Liver (tissue), 9 donors: ENCODE measurements around the gene PSMD1. TPM values are rescaled to one million over a fixed set of nuclear protein-coding genes. Genes with fewer than 3 reads are reported as not detected.

Source experiments
- DNase-seq: peaks from one replicate; pipeline ENCODE4 v3.0.0-alpha.2; 2017; ENCODE audit warnings: low spot score
- H3K27ac ChIP-seq, 2 donors: one replicate each; pipeline ENCODE4 v1.7.0; 2013; ENCODE audit warnings: inconsistent platforms in 2 of 2, low read length in 2 of 2, control low read depth in 1 of 2, low read depth in 1 of 2, mild to moderate bottlenecking in 1 of 2
- H3K27me3 ChIP-seq, 4 donors: one replicate each; pipeline versions ENCODE4 v1.6.1 to v1.7.0; 2013; ENCODE audit warnings: low read length in 3 of 4, inconsistent platforms in 1 of 4, mild to moderate bottlenecking in 1 of 4, moderate library complexity in 1 of 4; ENCODE audit not compliant: control insufficient read depth in 4 of 4, insufficient read depth in 4 of 4
- H3K36me3 ChIP-seq, 4 donors: one replicate each; pipeline versions ENCODE4 v1.6.1 to v1.7.0; 2013; ENCODE audit warnings: low read length in 3 of 4, mild to moderate bottlenecking in 3 of 4, low read depth in 1 of 4, moderate library complexity in 1 of 4; ENCODE audit not compliant: control insufficient read depth in 4 of 4, insufficient read depth in 3 of 4
- H3K4me1 ChIP-seq, 4 donors: one replicate each; pipeline versions ENCODE4 v1.6.1 to v1.7.0; 2013; ENCODE audit warnings: low read length in 3 of 4, mild to moderate bottlenecking in 3 of 4, moderate library complexity in 1 of 4; ENCODE audit not compliant: control insufficient read depth in 4 of 4, insufficient read depth in 4 of 4
- H3K4me3 ChIP-seq, 3 donors: one replicate each; pipeline versions ENCODE4 v1.6.1 to v1.7.0; 2013; ENCODE audit warnings: low read length in 3 of 3, control low read depth in 1 of 3, low read depth in 1 of 3, mild to moderate bottlenecking in 1 of 3
- H3K9ac ChIP-seq, 2 donors: one replicate each; pipeline ENCODE4 v1.7.0; 2013; ENCODE audit warnings: low read length in 2 of 2, mild to moderate bottlenecking in 2 of 2, moderate library complexity in 2 of 2, control low read depth in 1 of 2, low read depth in 1 of 2
- H3K9me3 ChIP-seq, 4 donors: one replicate each; pipeline versions ENCODE4 v1.6.1 to v1.7.0; 2013; ENCODE audit warnings: low read length in 3 of 4; ENCODE audit not compliant: control insufficient read depth in 4 of 4
- EGR1 ChIP-seq, 2 donors: IDR thresholded peaks; 2 replicates each; pipeline ENCODE4 v1.6.1; 2016 to 2018; ENCODE audit warnings: antibody characterized with exemption in 2 of 2, low read depth in 2 of 2
- FOXA1 ChIP-seq: IDR thresholded peaks from 2 replicates; pipeline ENCODE4 v1.6.1; 2016; ENCODE audit warnings: antibody characterized with exemption
- FOXA2 ChIP-seq: IDR thresholded peaks from 2 replicates; pipeline ENCODE4 v1.6.1; 2016; ENCODE audit warnings: antibody characterized with exemption
- GABPA ChIP-seq, 2 donors: IDR thresholded peaks in 1 of 2; conservative IDR thresholded peaks in 1 of 2; 2 replicates each; pipeline ENCODE4 v1.6.1; 2016; ENCODE audit warnings: antibody characterized with exemption in 2 of 2, mild to moderate bottlenecking in 1 of 2, moderate library complexity in 1 of 2
- HNF4A ChIP-seq, 2 donors: conservative IDR thresholded peaks; 2 replicates each; pipeline ENCODE4 v1.6.1; 2016; ENCODE audit warnings: antibody characterized with exemption in 2 of 2, mild to moderate bottlenecking in 2 of 2
- HNF4G ChIP-seq: IDR thresholded peaks from 2 replicates; pipeline ENCODE4 v1.6.1; 2016; ENCODE audit warnings: antibody characterized with exemption
- JUND ChIP-seq, 2 donors: IDR thresholded peaks; 2 replicates each; pipeline ENCODE4 v1.6.1; 2016; ENCODE audit warnings: antibody characterized with exemption in 2 of 2
- NR2F2 ChIP-seq: IDR thresholded peaks from 2 replicates; pipeline ENCODE4 v1.6.1; 2016; ENCODE audit warnings: antibody characterized with exemption
- RAD21 ChIP-seq, 2 donors: IDR thresholded peaks; 2 replicates each; pipeline ENCODE4 v1.6.1; 2016; ENCODE audit warnings: antibody characterized with exemption in 2 of 2, mild to moderate bottlenecking in 2 of 2
- RXRA ChIP-seq, 2 donors: IDR thresholded peaks; 2 replicates each; pipeline ENCODE4 v1.6.1; 2017 to 2018; ENCODE audit warnings: antibody characterized with exemption in 2 of 2, mild to moderate bottlenecking in 1 of 2
- SP1 ChIP-seq: IDR thresholded peaks from 2 replicates; pipeline ENCODE4 v1.6.1; 2018; ENCODE audit warnings: antibody characterized with exemption, mild to moderate bottlenecking
- TAF1 ChIP-seq: conservative IDR thresholded peaks from 2 replicates; pipeline ENCODE4 v1.6.1; 2016; ENCODE audit warnings: antibody characterized with exemption, mild to moderate bottlenecking
- YY1 ChIP-seq: IDR thresholded peaks from 2 replicates; pipeline ENCODE4 v1.6.1; 2016; ENCODE audit warnings: antibody characterized with exemption, mild to moderate bottlenecking
- WGBS: extraction: QIAGEN DNeasy Blood & Tissue Kit; methylation state at CpG from one replicate; pipeline ENCODE4 v1.1.7; 2013; 5-methylcytosine and 5-hydroxymethylcytosine counted together
- polyA plus RNA-seq, 2 donors: library from polyadenylated mRNA; stranded (reverse) in 1 of 2; unstranded in 1 of 2; fragments of 200-250 nt in 1 of 2; fragments of >200 nt in 1 of 2; fragmentation: Nextera tagmentation in 1 of 2; extraction: Ambion mirVana in 1 of 2; gene quantifications; one replicate each; pipeline versions ENCODE4 v1.2.1 to v1.2.3, GENCODE V29; 2013 to 2015
- total RNA-seq, 2 donors: library from RNA; depleted of rRNA; stranded (reverse); fragments of >200 nt; gene quantifications; one replicate each; pipeline ENCODE4 v1.2.3, GENCODE V29; 2014
- TF ChIP-seq, protein P1 (sequence below): IDR thresholded peaks from 2 replicates; pipeline ENCODE4 v1.6.1; 2016; ENCODE audit warnings: antibody characterized with exemption
- TF ChIP-seq, protein P2 (sequence below): IDR thresholded peaks from 2 replicates; pipeline ENCODE4 v1.6.1; 2016; ENCODE audit warnings: antibody characterized with exemption
- TF ChIP-seq, protein P3 (sequence below): fragments of 150-350 bp; IDR thresholded peaks from 2 replicates; pipeline ENCODE4 v1.5.1; 2017; ENCODE audit warnings: improper control_type of control experiment, low read depth, low read length; ENCODE audit not compliant: missing input control
- TF ChIP-seq, protein P4 (sequence below): IDR thresholded peaks from 2 replicates; pipeline ENCODE4 v1.6.1; 2016; ENCODE audit warnings: antibody characterized with exemption
- TF ChIP-seq, protein P5 (sequence below): IDR thresholded peaks from 2 replicates; pipeline ENCODE4 v1.6.1; 2016; ENCODE audit warnings: antibody characterized with exemption, mild to moderate bottlenecking
- donor health status: healthy.
- donor health status: healthy.
- donor health status: healthy.
- donor health status: healthy.
- donor health status: healthy.

Gene PSMD1
- total and polyA plus RNA-seq, 4 donors, result 31.7 to 83.3 (median 68.1) TPM

DNA sequence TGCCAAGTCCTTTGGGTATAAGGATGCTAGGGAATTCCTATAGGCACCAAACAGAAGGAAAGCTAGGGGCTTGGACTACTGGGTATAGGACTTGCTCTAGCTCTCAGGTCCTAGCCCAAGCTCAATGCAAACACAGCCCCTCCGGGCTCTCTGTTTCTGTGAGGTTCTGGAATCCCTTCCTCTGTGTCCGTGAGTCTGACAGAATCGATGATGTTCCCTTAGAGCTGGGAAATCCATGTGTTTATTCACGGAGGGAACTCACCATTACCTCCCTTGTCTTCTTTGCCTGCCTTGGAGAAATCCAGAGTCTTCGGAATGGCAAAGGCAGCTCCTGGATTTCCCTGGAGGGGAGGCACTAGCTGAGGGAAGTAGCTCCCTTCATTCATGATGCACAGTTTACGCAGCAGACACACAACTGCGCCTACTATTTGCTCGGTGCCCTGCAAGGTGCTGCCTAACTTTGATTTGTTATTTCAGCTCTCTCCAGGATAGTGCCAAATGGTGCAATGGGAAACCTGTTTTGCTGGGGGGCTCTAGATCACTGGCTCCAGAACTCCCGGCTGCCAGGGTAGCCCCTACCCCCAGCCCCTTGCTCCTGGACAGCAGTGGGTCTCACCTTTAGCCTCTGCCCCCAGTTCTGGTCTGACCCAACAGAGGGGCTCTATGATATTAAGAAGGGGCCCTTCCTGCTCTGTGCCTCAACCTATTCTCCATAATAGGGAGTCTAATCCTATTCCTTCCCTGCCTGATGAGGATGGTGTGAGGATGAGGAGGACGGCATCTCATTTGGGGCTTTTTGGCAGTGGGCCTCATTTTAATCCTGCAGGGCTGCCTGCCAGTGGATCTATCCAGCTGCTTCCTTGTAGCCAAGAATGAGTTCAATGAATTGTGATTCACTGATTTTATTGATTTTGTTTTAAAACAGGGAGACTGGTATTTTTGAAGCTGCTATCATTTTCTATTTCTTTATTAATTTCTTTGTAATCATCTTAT, 8.4 kb upstream of the PSMD1 start:
- 34% methylated on average over 10 of the region's 10 CpGs for WGBS

DNA sequence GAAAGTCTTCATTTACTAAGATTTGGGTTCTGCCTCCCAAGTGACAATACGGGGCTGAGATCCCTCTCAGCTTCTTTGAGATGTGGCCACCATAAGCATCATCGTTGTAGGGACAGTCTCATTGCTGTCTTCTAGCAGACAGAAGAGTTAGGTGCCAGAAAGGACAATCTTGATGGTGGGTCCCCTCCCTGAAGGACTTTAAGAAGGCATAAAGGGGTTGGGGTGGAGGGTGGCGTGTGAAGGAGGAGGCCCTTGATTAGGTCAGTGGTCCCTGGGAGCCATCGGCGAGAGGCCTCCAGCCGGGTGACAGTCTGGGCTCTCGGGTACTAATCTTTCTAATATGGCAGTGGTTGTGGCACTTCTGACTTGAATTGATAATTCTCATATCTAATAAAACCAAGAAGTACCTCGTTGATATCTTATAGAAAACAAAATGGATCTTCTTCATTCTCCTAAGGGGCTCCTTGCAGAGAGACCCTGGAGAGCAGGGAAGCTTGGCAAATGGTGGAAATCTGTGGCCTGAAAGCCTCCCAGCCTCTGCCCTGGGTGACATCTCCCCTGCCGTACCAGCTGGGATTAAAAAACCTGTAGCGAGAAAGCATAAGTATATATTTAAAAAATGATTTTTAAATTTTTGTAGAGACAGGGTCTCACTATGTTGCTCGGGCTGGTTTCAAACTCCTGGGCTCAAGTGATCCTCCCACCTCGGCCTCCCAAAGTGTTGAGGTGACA, 7.2 kb upstream of the PSMD1 start:
- no peaks in the 10 kb centered on the region for H3K27me3 ChIP-seq
- H3K4me3 ChIP-seq, result peak overlapping the region in 2 of 3 donors; percentile 2 to 19
- peaks cover 22 to 77% (median 72%) of the 10 kb centered on the region in 4 donors for H3K4me1 ChIP-seq
- peak overlapping the region; percentile 63 to 86 for H3K27ac ChIP-seq
- H3K36me3 ChIP-seq, result peaks cover 0 to 7% (median 5%) of the 10 kb centered on the region in 4 donors
- 61% methylated on average over 12 of the region's 12 CpGs for WGBS
- peak overlapping the region; percentile 13 to 21 for H3K9ac ChIP-seq
- no peaks in the 10 kb centered on the region for H3K9me3 ChIP-seq
- no peak for DNase-seq
- TF ChIP-seq NR2F2 (no peak), RAD21 (IDR thresholded peaks at IDR 0.05) (no peak), TAF1 (no peak), RXRA (IDR thresholded peaks at IDR 0.05) (no peak), JUND (IDR thresholded peaks at IDR 0.05) (no peak), YY1 (no peak), SP1 (no peak), HNF4A (conservative IDR thresholded peaks at IDR 0.05) (no peak), GABPA (IDR thresholded peaks at IDR 0.05 in 1 of 2, conservative IDR thresholded peaks at IDR 0.05 in 1 of 2) (no peak), FOXA2 (no peak), FOXA1 (no peak), EGR1 (IDR thresholded peaks at IDR 0.05; ENCODE audit: low read depth in 2 of 2) (no peak), HNF4G (no peak)
- TF ChIP-seq, protein P1, sequence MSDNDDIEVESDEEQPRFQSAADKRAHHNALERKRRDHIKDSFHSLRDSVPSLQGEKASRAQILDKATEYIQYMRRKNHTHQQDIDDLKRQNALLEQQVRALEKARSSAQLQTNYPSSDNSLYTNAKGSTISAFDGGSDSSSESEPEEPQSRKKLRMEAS, result no peak
- TF ChIP-seq, protein P2, sequence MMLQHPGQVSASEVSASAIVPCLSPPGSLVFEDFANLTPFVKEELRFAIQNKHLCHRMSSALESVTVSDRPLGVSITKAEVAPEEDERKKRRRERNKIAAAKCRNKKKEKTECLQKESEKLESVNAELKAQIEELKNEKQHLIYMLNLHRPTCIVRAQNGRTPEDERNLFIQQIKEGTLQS, result no peak
- TF ChIP-seq, protein P3, sequence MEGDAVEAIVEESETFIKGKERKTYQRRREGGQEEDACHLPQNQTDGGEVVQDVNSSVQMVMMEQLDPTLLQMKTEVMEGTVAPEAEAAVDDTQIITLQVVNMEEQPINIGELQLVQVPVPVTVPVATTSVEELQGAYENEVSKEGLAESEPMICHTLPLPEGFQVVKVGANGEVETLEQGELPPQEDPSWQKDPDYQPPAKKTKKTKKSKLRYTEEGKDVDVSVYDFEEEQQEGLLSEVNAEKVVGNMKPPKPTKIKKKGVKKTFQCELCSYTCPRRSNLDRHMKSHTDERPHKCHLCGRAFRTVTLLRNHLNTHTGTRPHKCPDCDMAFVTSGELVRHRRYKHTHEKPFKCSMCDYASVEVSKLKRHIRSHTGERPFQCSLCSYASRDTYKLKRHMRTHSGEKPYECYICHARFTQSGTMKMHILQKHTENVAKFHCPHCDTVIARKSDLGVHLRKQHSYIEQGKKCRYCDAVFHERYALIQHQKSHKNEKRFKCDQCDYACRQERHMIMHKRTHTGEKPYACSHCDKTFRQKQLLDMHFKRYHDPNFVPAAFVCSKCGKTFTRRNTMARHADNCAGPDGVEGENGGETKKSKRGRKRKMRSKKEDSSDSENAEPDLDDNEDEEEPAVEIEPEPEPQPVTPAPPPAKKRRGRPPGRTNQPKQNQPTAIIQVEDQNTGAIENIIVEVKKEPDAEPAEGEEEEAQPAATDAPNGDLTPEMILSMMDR, result no peak

More for the DNA sequence above, 8.4 kb upstream of the PSMD1 start:
- Histone ChIP-seq H3K9ac (no peak overlapping the region), H3K27ac (peak overlapping the region; percentile 61 to 63), H3K27me3 (no peaks in the 10 kb centered on the region), H3K36me3 (peaks cover 0 to 12% (median 7%) of the 10 kb centered on the region in 4 donors), H3K4me3 (no peak overlapping the region), H3K9me3 (no peaks in the 10 kb centered on the region), H3K4me1 (peaks cover 22 to 71% (median 67%) of the 10 kb centered on the region in 4 donors)
- TF ChIP-seq, protein P4, sequence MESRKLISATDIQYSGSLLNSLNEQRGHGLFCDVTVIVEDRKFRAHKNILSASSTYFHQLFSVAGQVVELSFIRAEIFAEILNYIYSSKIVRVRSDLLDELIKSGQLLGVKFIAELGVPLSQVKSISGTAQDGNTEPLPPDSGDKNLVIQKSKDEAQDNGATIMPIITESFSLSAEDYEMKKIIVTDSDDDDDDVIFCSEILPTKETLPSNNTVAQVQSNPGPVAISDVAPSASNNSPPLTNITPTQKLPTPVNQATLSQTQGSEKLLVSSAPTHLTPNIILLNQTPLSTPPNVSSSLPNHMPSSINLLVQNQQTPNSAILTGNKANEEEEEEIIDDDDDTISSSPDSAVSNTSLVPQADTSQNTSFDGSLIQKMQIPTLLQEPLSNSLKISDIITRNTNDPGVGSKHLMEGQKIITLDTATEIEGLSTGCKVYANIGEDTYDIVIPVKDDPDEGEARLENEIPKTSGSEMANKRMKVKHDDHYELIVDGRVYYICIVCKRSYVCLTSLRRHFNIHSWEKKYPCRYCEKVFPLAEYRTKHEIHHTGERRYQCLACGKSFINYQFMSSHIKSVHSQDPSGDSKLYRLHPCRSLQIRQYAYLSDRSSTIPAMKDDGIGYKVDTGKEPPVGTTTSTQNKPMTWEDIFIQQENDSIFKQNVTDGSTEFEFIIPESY, result no peak
- TF ChIP-seq RAD21 (IDR thresholded peaks at IDR 0.05), result no peak
- TF ChIP-seq, protein P5, sequence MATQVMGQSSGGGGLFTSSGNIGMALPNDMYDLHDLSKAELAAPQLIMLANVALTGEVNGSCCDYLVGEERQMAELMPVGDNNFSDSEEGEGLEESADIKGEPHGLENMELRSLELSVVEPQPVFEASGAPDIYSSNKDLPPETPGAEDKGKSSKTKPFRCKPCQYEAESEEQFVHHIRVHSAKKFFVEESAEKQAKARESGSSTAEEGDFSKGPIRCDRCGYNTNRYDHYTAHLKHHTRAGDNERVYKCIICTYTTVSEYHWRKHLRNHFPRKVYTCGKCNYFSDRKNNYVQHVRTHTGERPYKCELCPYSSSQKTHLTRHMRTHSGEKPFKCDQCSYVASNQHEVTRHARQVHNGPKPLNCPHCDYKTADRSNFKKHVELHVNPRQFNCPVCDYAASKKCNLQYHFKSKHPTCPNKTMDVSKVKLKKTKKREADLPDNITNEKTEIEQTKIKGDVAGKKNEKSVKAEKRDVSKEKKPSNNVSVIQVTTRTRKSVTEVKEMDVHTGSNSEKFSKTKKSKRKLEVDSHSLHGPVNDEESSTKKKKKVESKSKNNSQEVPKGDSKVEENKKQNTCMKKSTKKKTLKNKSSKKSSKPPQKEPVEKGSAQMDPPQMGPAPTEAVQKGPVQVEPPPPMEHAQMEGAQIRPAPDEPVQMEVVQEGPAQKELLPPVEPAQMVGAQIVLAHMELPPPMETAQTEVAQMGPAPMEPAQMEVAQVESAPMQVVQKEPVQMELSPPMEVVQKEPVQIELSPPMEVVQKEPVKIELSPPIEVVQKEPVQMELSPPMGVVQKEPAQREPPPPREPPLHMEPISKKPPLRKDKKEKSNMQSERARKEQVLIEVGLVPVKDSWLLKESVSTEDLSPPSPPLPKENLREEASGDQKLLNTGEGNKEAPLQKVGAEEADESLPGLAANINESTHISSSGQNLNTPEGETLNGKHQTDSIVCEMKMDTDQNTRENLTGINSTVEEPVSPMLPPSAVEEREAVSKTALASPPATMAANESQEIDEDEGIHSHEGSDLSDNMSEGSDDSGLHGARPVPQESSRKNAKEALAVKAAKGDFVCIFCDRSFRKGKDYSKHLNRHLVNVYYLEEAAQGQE, result no peak
- no peak for TF ChIP-seq FOXA2
- TF ChIP-seq RXRA (IDR thresholded peaks at IDR 0.05), result no peak
- TF ChIP-seq GABPA (IDR thresholded peaks at IDR 0.05 in 1 of 2, conservative IDR thresholded peaks at IDR 0.05 in 1 of 2), result no peak
- no peak for TF ChIP-seq HNF4A (conservative IDR thresholded peaks at IDR 0.05)
- TF ChIP-seq JUND (IDR thresholded peaks at IDR 0.05), result no peak
- no peak for TF ChIP-seq NR2F2
- no peak for DNase-seq
